Astrocyte (in vitro differentiated cells and primary cell): ENCODE results near the gene MYNN. TPM values are rescaled to one million over a fixed set of nuclear protein-coding genes. Genes with fewer than 3 reads are reported as not detected.

Experiments used
- DNase-seq: peaks from one replicate; pipeline ENCODE4 v3.0.0-alpha.2; 2010; ENCODE audit warnings: low read depth
- FAIRE-seq: peaks from 2 replicates; lab custom pipeline; 2011; peaks lifted over from hg19 to GRCh38; lab: Jason Lieb, UNC
- H2AFZ ChIP-seq: 2 replicates; pipeline ENCODE4 v1.6.0; 2012; ENCODE audit warnings: low read depth, low read length, inconsistent platforms
- H3K27ac ChIP-seq: 2 replicates; pipeline ENCODE4 v1.5.1; 2011; ENCODE audit warnings: low read depth, low read length, inconsistent platforms
- H3K27me3 ChIP-seq: 2 replicates; pipeline ENCODE4 v1.6.0; 2011; ENCODE audit warnings: low read length, inconsistent platforms; ENCODE audit not compliant: insufficient read depth
- H3K36me3 ChIP-seq: 2 replicates; pipeline ENCODE4 v1.5.1; 2011; ENCODE audit warnings: low read length, inconsistent platforms; ENCODE audit not compliant: insufficient read depth
- H3K4me1 ChIP-seq: 2 replicates; pipeline ENCODE4 v1.5.1; 2011; ENCODE audit warnings: low read length, inconsistent platforms; ENCODE audit not compliant: insufficient read depth
- H3K4me2 ChIP-seq: 2 replicates; pipeline ENCODE4 v1.6.0; 2012; ENCODE audit warnings: low read length, inconsistent platforms
- H3K4me3 ChIP-seq: 2 replicates; pipeline ENCODE4 v1.5.1; 2011; ENCODE audit warnings: low read depth, mild to moderate bottlenecking, low read length, inconsistent platforms; ENCODE audit not compliant: insufficient read depth
- H3K79me2 ChIP-seq: 2 replicates; pipeline ENCODE4 v1.6.0; 2012; ENCODE audit warnings: mild to moderate bottlenecking, low read length, inconsistent platforms; ENCODE audit not compliant: insufficient read depth
- H3K9ac ChIP-seq: 2 replicates; pipeline ENCODE4 v1.6.0; 2012; ENCODE audit warnings: mild to moderate bottlenecking, low read length, inconsistent platforms
- H3K9me3 ChIP-seq: 2 replicates; pipeline ENCODE4 v1.5.1; 2012; ENCODE audit warnings: low read depth, mild to moderate bottlenecking, low read length, inconsistent platforms; ENCODE audit not compliant: insufficient read depth
- H4K20me1 ChIP-seq: 2 replicates; pipeline ENCODE4 v1.6.0; 2012; ENCODE audit warnings: low read length, inconsistent platforms; ENCODE audit not compliant: insufficient read depth
- H3K27ac Mint-ChIP-seq: one replicate; pipeline ENCODE4 v1.8.0; 2021; ENCODE audit warnings: mild to moderate bottlenecking, mixed read lengths; ENCODE audit not compliant: unreplicated experiment
- H3K27me3 Mint-ChIP-seq: one replicate; pipeline ENCODE4 v1.8.0; 2021; ENCODE audit warnings: low read depth, mixed read lengths; ENCODE audit not compliant: unreplicated experiment
- H3K36me3 Mint-ChIP-seq: one replicate; pipeline ENCODE4 v1.8.0; 2021; ENCODE audit warnings: low read depth, mixed read lengths; ENCODE audit not compliant: unreplicated experiment
- H3K4me1 Mint-ChIP-seq: one replicate; pipeline ENCODE4 v1.8.0; 2021; ENCODE audit warnings: low read depth, mixed read lengths; ENCODE audit not compliant: unreplicated experiment
- H3K4me3 Mint-ChIP-seq: one replicate; pipeline ENCODE4 v1.8.0; 2021; ENCODE audit warnings: mild to moderate bottlenecking, moderate library complexity, mixed read lengths; ENCODE audit not compliant: unreplicated experiment
- H3K9me3 Mint-ChIP-seq: one replicate; pipeline ENCODE4 v1.8.0; 2021; ENCODE audit warnings: mild to moderate bottlenecking, mixed read lengths; ENCODE audit not compliant: unreplicated experiment
- EZH2 ChIP-seq: IDR thresholded peaks from 2 replicates; pipeline ENCODE4 v1.6.1; 2012; ENCODE audit warnings: mild to moderate bottlenecking, low read length, inconsistent platforms; ENCODE audit not compliant: insufficient read depth
- total RNA-seq: library from RNA; stranded (reverse); gene quantifications from 2 replicates; pipeline ENCODE4 v1.2.1, GENCODE V29; 2021
- TF ChIP-seq, protein P1 (sequence below): IDR thresholded peaks from 2 replicates; pipeline ENCODE4 v1.5.1; 2011; ENCODE audit warnings: low read depth, mild to moderate bottlenecking, inconsistent platforms, low read length, moderate library complexity; ENCODE audit not compliant: insufficient read depth

The MYNN gene
- total RNA-seq, 1 donor from 2014 or later: 12.9 TPM

DNA sequence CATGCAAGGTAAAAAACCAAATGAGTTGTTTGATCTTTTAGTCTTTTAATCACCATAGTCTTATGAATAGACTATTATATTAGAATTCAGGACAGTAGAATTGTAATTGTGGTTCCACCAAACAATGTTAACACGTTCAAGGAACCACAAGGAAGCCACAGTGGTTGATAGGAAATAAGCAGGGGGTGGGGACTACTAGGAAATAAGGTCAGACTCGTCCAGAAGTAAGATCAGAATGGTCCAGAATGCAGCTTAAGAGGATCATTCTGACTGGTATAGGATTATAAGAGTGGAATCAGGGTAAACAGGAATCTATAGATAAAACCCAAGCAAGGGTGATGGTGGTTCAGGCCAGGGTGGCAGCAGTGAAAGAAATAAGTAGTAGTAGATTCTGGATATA is 7.5 kb downstream of the MYNN start:
- peaks cover 5% of the 10 kb centered on the region for H3K4me1 Mint-ChIP-seq
- no peaks in the 10 kb centered on the region for H3K9me3 Mint-ChIP-seq
- Histone ChIP-seq H3K9ac (no peak overlapping the region), H3K79me2 (peaks cover 52% of the 10 kb centered on the region), H3K36me3 (peaks cover 74% of the 10 kb centered on the region), H3K4me1 (peaks cover 4% of the 10 kb centered on the region), H3K27ac (no peak overlapping the region), H3K9me3 (no peaks in the 10 kb centered on the region), H3K4me3 (no peak overlapping the region), H3K27me3 (no peaks in the 10 kb centered on the region), H3K4me2 (no peak overlapping the region), H2AFZ (no peak overlapping the region), H4K20me1 (peaks cover 41% of the 10 kb centered on the region)
- H3K27me3 Mint-ChIP-seq: no peaks in the 10 kb centered on the region
- DNase-seq (no peak), FAIRE-seq (no peak)
- no peak overlapping the region for H3K27ac Mint-ChIP-seq
- peaks cover 5% of the 10 kb centered on the region for H3K36me3 Mint-ChIP-seq
- H3K4me3 Mint-ChIP-seq: no peak overlapping the region
- TF ChIP-seq, protein P1, sequence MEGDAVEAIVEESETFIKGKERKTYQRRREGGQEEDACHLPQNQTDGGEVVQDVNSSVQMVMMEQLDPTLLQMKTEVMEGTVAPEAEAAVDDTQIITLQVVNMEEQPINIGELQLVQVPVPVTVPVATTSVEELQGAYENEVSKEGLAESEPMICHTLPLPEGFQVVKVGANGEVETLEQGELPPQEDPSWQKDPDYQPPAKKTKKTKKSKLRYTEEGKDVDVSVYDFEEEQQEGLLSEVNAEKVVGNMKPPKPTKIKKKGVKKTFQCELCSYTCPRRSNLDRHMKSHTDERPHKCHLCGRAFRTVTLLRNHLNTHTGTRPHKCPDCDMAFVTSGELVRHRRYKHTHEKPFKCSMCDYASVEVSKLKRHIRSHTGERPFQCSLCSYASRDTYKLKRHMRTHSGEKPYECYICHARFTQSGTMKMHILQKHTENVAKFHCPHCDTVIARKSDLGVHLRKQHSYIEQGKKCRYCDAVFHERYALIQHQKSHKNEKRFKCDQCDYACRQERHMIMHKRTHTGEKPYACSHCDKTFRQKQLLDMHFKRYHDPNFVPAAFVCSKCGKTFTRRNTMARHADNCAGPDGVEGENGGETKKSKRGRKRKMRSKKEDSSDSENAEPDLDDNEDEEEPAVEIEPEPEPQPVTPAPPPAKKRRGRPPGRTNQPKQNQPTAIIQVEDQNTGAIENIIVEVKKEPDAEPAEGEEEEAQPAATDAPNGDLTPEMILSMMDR: no peak
- TF ChIP-seq EZH2: no peak

DNA sequence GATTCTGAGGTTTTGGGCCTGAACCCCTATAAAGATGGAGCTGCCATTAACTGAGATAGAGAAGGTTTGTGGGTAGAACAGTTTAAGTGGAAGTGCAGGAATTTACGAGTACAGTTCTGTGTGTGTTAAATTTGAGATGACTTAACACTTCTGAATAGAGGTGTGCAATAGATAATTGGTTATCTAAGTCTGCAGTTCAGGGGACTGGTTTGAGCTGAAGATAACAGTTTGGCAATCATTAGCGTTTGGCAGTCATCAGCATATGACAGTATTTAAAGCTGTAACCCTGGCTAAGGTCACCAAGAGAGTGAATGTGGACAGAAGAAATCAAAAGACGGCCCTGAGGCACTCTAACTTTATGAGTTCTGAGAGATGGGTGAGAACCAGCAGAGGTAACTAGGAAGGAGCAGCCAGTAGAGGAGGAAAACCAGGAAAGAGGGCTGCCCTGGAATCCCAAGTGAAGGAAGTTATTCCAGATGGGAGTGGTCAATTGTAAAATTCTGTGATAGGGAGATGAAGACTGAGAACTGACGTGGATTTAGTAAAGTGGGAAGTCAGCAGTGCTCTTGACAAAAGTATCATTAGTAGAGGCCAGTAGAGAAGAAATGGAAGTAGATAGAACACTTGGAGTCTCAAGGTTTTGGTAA is 8.1 kb downstream of the MYNN start:
- H3K27ac Mint-ChIP-seq: peak overlapping the region; percentile 11
- Histone ChIP-seq H3K9me3 (no peaks in the 10 kb centered on the region), H2AFZ (no peak overlapping the region), H3K4me1 (no peaks in the 10 kb centered on the region), H3K9ac (no peak overlapping the region), H3K4me2 (no peak overlapping the region), H3K27ac (no peak overlapping the region), H3K4me3 (no peak overlapping the region), H3K79me2 (peaks cover 46% of the 10 kb centered on the region), H3K27me3 (no peaks in the 10 kb centered on the region), H3K36me3 (peaks cover 76% of the 10 kb centered on the region), H4K20me1 (peaks cover 36% of the 10 kb centered on the region)
- DNase-seq (no peak), FAIRE-seq (no peak)
- H3K36me3 Mint-ChIP-seq: peaks cover 5% of the 10 kb centered on the region
- H3K4me3 Mint-ChIP-seq: no peak overlapping the region
- TF ChIP-seq, protein P1: no peak
- TF ChIP-seq EZH2: no peak
- H3K4me1 Mint-ChIP-seq: no peaks in the 10 kb centered on the region
- H3K9me3 Mint-ChIP-seq: no peaks in the 10 kb centered on the region
- no peaks in the 10 kb centered on the region for H3K27me3 Mint-ChIP-seq

DNA sequence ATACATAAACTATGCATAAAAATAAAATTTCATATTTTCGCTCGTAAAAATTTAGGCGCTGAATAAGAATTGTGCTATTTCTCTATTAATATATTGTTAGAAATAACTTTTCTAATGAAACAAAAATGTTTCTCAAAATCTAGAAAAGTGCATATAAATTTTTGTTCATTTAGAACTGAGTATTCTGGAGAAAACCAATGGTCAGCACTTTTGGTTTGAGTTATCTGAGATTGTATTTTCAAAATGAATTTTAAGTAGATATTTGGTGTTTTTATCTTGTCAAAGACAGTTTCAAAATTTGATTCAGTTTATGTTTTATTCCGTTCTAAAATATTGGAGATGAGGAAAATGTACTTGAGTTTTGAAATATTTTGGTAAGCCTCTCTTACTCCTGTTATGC is 13.9 kb downstream of the MYNN start:
- DNase-seq (no peak), FAIRE-seq (no peak)
- no peak overlapping the region for H3K4me3 Mint-ChIP-seq
- no peaks in the 10 kb centered on the region for H3K9me3 ChIP-seq
- no peak overlapping the region for H3K4me2 ChIP-seq
- no peak overlapping the region for H3K27ac Mint-ChIP-seq
- no peak overlapping the region for H2AFZ ChIP-seq
- H3K27ac ChIP-seq: no peak overlapping the region
- no peak overlapping the region for H3K9ac ChIP-seq
- H3K27me3 ChIP-seq: no peaks in the 10 kb centered on the region
- no peaks in the 10 kb centered on the region for H4K20me1 ChIP-seq
- H3K36me3 ChIP-seq: peaks cover 45% of the 10 kb centered on the region
- H3K4me3 ChIP-seq: no peak overlapping the region
- peaks cover 8% of the 10 kb centered on the region for H3K4me1 Mint-ChIP-seq
- H3K36me3 Mint-ChIP-seq: peaks cover 2% of the 10 kb centered on the region
- H3K4me1 ChIP-seq: peaks cover 7% of the 10 kb centered on the region
- no peaks in the 10 kb centered on the region for H3K27me3 Mint-ChIP-seq
- TF ChIP-seq, protein P1: no peak
- TF ChIP-seq EZH2: no peak
- no peaks in the 10 kb centered on the region for H3K79me2 ChIP-seq
- H3K9me3 Mint-ChIP-seq: no peaks in the 10 kb centered on the region
